ENCODE results near the gene CBFA2T2. TPM values are rescaled to one million over a fixed set of nuclear protein-coding genes. Genes with fewer than 3 reads are reported as not detected.
"Not testable (repeated sequence)": the region's sequence is repeated elsewhere in the genome, so short reads cannot be mapped to it uniquely, and the experiment has no call there.

The CBFA2T2 gene
- polyA plus RNA-seq, 4 donors = 6.5 to 30.3 (median 9.2) TPM

GRCh38 chr20:33627577-33628216 is 137.8 kb downstream of the CBFA2T2 start:
- FAIRE-seq (no peak), DNase-seq (no peak)
- no peak overlapping the region for H3K27ac ChIP-seq (ENCODE audit: low read depth in 1 of 3, low read length in 2 of 3)
- WGBS, 3 donors = 98 to 99% (median 98%) methylated on average over 4 of the region's 4 CpGs
- H3K9me3 ChIP-seq (ENCODE audit: control insufficient read depth in 2 of 2, insufficient read depth in 1 of 2, low read depth in 1 of 2, low read length in 1 of 2) = no peaks in the 10 kb centered on the region
- H3K27me3 ChIP-seq (ENCODE audit: control insufficient read depth in 3 of 3, insufficient read depth in 3 of 3, low read length in 3 of 3) = no peaks in the 10 kb centered on the region
- H3K4me1 ChIP-seq (ENCODE audit: control insufficient read depth in 3 of 3, insufficient read depth in 2 of 3, low read depth in 1 of 3, low read length in 2 of 3) = no peaks in the 10 kb centered on the region
- no peak overlapping the region for H3K4me3 ChIP-seq (ENCODE audit: low read depth in 1 of 3, low read length in 3 of 3)
- H3K36me3 ChIP-seq (ENCODE audit: control insufficient read depth in 3 of 3, insufficient read depth in 2 of 3, low read depth in 1 of 3, low read length in 3 of 3) = peaks cover 3 to 65% (median 19%) of the 10 kb centered on the region in 3 donors

- Histone ChIP-seq H3K4me1 (ENCODE audit: control insufficient read depth in 3 of 3, insufficient read depth in 2 of 3, low read depth in 1 of 3, low read length in 2 of 3) (no peaks in the 10 kb centered on the region), H3K27ac (ENCODE audit: low read depth in 1 of 3, low read length in 2 of 3) (no peak overlapping the region), H3K9me3 (ENCODE audit: control insufficient read depth in 2 of 2, insufficient read depth in 1 of 2, low read depth in 1 of 2, low read length in 1 of 2) (no peaks in the 10 kb centered on the region), H3K4me3 (ENCODE audit: low read depth in 1 of 3, low read length in 3 of 3) (no peak overlapping the region), H3K27me3 (ENCODE audit: control insufficient read depth in 3 of 3, insufficient read depth in 3 of 3, low read length in 3 of 3) (no peaks in the 10 kb centered on the region), H3K36me3 (ENCODE audit: control insufficient read depth in 3 of 3, insufficient read depth in 2 of 3, low read depth in 1 of 3, low read length in 3 of 3) (peaks cover 4 to 69% (median 16%) of the 10 kb centered on the region in 3 donors)
- FAIRE-seq (no peak), DNase-seq (no peak)
- 96 to 97% (median 97%) methylated on average over 10 of the region's 10 CpGs for WGBS, 3 donors
Measured at GRCh38 chr20:33629533-33629932, 139.6 kb downstream of the CBFA2T2 start.

- Histone ChIP-seq H3K4me3 (ENCODE audit: low read depth in 1 of 3, low read length in 3 of 3) (no peak overlapping the region), H3K9me3 (ENCODE audit: control insufficient read depth in 2 of 2, insufficient read depth in 1 of 2, low read depth in 1 of 2, low read length in 1 of 2) (no peaks in the 10 kb centered on the region), H3K36me3 (ENCODE audit: control insufficient read depth in 3 of 3, insufficient read depth in 2 of 3, low read depth in 1 of 3, low read length in 3 of 3) (peaks cover 4 to 66% (median 13%) of the 10 kb centered on the region in 3 donors), H3K27me3 (ENCODE audit: control insufficient read depth in 3 of 3, insufficient read depth in 3 of 3, low read length in 3 of 3) (no peaks in the 10 kb centered on the region), H3K27ac (ENCODE audit: low read depth in 1 of 3, low read length in 2 of 3) (no peak overlapping the region), H3K4me1 (ENCODE audit: control insufficient read depth in 3 of 3, insufficient read depth in 2 of 3, low read depth in 1 of 3, low read length in 2 of 3) (no peaks in the 10 kb centered on the region)
- DNase-seq (no peak), FAIRE-seq (no peak)
- WGBS, 3 donors = 93 to 95% (median 93%) methylated on average over 5 of the region's 5 CpGs
Measured at GRCh38 chr20:33629979-33630378, 140.1 kb downstream of the CBFA2T2 start.

- DNase-seq = no peak
- FAIRE-seq = no peak
- no peaks in the 10 kb centered on the region for H3K4me1 ChIP-seq (ENCODE audit: control insufficient read depth in 3 of 3, insufficient read depth in 2 of 3, low read depth in 1 of 3, low read length in 2 of 3)
- WGBS, 3 donors = 92 to 96% (median 93%) methylated on average over 4 of the region's 4 CpGs
- no peaks in the 10 kb centered on the region for H3K27me3 ChIP-seq (ENCODE audit: control insufficient read depth in 3 of 3, insufficient read depth in 3 of 3, low read length in 3 of 3)
- no peaks in the 10 kb centered on the region for H3K9me3 ChIP-seq (ENCODE audit: control insufficient read depth in 2 of 2, insufficient read depth in 1 of 2, low read depth in 1 of 2, low read length in 1 of 2)
- no peak overlapping the region for H3K27ac ChIP-seq (ENCODE audit: low read depth in 1 of 3, low read length in 2 of 3)
- peaks cover 5 to 66% (median 13%) of the 10 kb centered on the region in 3 donors for H3K36me3 ChIP-seq (ENCODE audit: control insufficient read depth in 3 of 3, insufficient read depth in 2 of 3, low read depth in 1 of 3, low read length in 3 of 3)
- H3K4me3 ChIP-seq (ENCODE audit: low read depth in 1 of 3, low read length in 3 of 3) = no peak overlapping the region
Measured at GRCh38 chr20:33630507-33630906, 140.6 kb downstream of the CBFA2T2 start.

- H3K9me3 ChIP-seq (ENCODE audit: control insufficient read depth in 2 of 2, insufficient read depth in 1 of 2, low read depth in 1 of 2, low read length in 1 of 2); DNase-seq; H3K27me3 ChIP-seq (ENCODE audit: control insufficient read depth in 3 of 3, insufficient read depth in 3 of 3, low read length in 3 of 3); FAIRE-seq; H3K27ac ChIP-seq (ENCODE audit: low read depth in 1 of 3, low read length in 2 of 3); H3K4me1 ChIP-seq (ENCODE audit: control insufficient read depth in 3 of 3, insufficient read depth in 2 of 3, low read depth in 1 of 3, low read length in 2 of 3); H3K4me3 ChIP-seq (ENCODE audit: low read depth in 1 of 3, low read length in 3 of 3): not testable (repeated sequence)
- peaks cover 8 to 64% (median 11%) of the 10 kb centered on the region in 3 donors for H3K36me3 ChIP-seq (ENCODE audit: control insufficient read depth in 3 of 3, insufficient read depth in 2 of 3, low read depth in 1 of 3, low read length in 3 of 3)
- 82 to 92% (median 92%) methylated on average over 4 of the region's 4 CpGs for WGBS, 3 donors
Measured at GRCh38 chr20:33631910-33632309, 142.0 kb downstream of the CBFA2T2 start.

GRCh38 chr20:33635341-33635740 is 145.4 kb downstream of the CBFA2T2 start:
- Histone ChIP-seq H3K27ac (ENCODE audit: low read depth in 1 of 3, low read length in 2 of 3) (no peak overlapping the region), H3K4me3 (ENCODE audit: low read depth in 1 of 3, low read length in 3 of 3) (no peak overlapping the region), H3K9me3 (ENCODE audit: control insufficient read depth in 2 of 2, insufficient read depth in 1 of 2, low read depth in 1 of 2, low read length in 1 of 2) (no peaks in the 10 kb centered on the region), H3K4me1 (ENCODE audit: control insufficient read depth in 3 of 3, insufficient read depth in 2 of 3, low read depth in 1 of 3, low read length in 2 of 3) (no peaks in the 10 kb centered on the region), H3K27me3 (ENCODE audit: control insufficient read depth in 3 of 3, insufficient read depth in 3 of 3, low read length in 3 of 3) (no peaks in the 10 kb centered on the region), H3K36me3 (ENCODE audit: control insufficient read depth in 3 of 3, insufficient read depth in 2 of 3, low read depth in 1 of 3, low read length in 3 of 3) (peaks cover 9 to 65% (median 20%) of the 10 kb centered on the region in 3 donors)
- FAIRE-seq (no peak), DNase-seq (no peak)
- WGBS, 3 donors = 96 to 99% (median 97%) methylated on average over 3 of the region's 3 CpGs

- FAIRE-seq (no peak), DNase-seq (no peak)
- no peaks in the 10 kb centered on the region for H3K4me1 ChIP-seq (ENCODE audit: control insufficient read depth in 3 of 3, insufficient read depth in 2 of 3, low read depth in 1 of 3, low read length in 2 of 3)
- WGBS, 3 donors = 91 to 100% (median 96%) methylated on average over 1 of the region's 1 CpG
- H3K36me3 ChIP-seq (ENCODE audit: control insufficient read depth in 3 of 3, insufficient read depth in 2 of 3, low read depth in 1 of 3, low read length in 3 of 3) = peaks cover 14 to 63% (median 25%) of the 10 kb centered on the region in 3 donors
- H3K27ac ChIP-seq (ENCODE audit: low read depth in 1 of 3, low read length in 2 of 3) = no peak overlapping the region
- no peaks in the 10 kb centered on the region for H3K9me3 ChIP-seq (ENCODE audit: control insufficient read depth in 2 of 2, insufficient read depth in 1 of 2, low read depth in 1 of 2, low read length in 1 of 2)
- no peak overlapping the region for H3K4me3 ChIP-seq (ENCODE audit: low read depth in 1 of 3, low read length in 3 of 3)
- no peaks in the 10 kb centered on the region for H3K27me3 ChIP-seq (ENCODE audit: control insufficient read depth in 3 of 3, insufficient read depth in 3 of 3, low read length in 3 of 3)
Measured at GRCh38 chr20:33636776-33637175, 146.9 kb downstream of the CBFA2T2 start.

GRCh38 chr20:33640287-33640686 is 150.4 kb downstream of the CBFA2T2 start:
- H3K4me1 ChIP-seq (ENCODE audit: control insufficient read depth in 3 of 3, insufficient read depth in 2 of 3, low read depth in 1 of 3, low read length in 2 of 3) = peaks cover 0 to 4% (median 0%) of the 10 kb centered on the region in 3 donors
- DNase-seq (no peak), FAIRE-seq (no peak)
- no peaks in the 10 kb centered on the region for H3K27me3 ChIP-seq (ENCODE audit: control insufficient read depth in 3 of 3, insufficient read depth in 3 of 3, low read length in 3 of 3)
- H3K9me3 ChIP-seq (ENCODE audit: control insufficient read depth in 2 of 2, insufficient read depth in 1 of 2, low read depth in 1 of 2, low read length in 1 of 2) = no peaks in the 10 kb centered on the region
- H3K4me3 ChIP-seq (ENCODE audit: low read depth in 1 of 3, low read length in 3 of 3) = no peak overlapping the region
- H3K36me3 ChIP-seq (ENCODE audit: control insufficient read depth in 3 of 3, insufficient read depth in 2 of 3, low read depth in 1 of 3, low read length in 3 of 3) = peaks cover 17 to 65% (median 29%) of the 10 kb centered on the region in 3 donors
- 84 to 88% (median 84%) methylated on average over 13 of the region's 13 CpGs for WGBS, 3 donors
- no peak overlapping the region for H3K27ac ChIP-seq (ENCODE audit: low read depth in 1 of 3, low read length in 2 of 3)

Measured in small intestine (tissue), 7 donors.